AG08395 (cell line): ENCODE measurements around the gene ARHGAP32.
"Not testable (repeated sequence)": the region's sequence is repeated elsewhere in the genome, so short reads cannot be mapped to it uniquely, and the experiment has no call there.

ENCODE experiments used
- DNase-seq: peaks from one replicate; pipeline ENCODE4 v3.0.0; 2012; ENCODE audit warnings: mixed read lengths, low spot score

ARHGAP32 gene

GRCh38 chr11:129034001-129034400, 158.1 kb downstream of the ARHGAP32 start:
- DNase-seq = no peak

DNA sequence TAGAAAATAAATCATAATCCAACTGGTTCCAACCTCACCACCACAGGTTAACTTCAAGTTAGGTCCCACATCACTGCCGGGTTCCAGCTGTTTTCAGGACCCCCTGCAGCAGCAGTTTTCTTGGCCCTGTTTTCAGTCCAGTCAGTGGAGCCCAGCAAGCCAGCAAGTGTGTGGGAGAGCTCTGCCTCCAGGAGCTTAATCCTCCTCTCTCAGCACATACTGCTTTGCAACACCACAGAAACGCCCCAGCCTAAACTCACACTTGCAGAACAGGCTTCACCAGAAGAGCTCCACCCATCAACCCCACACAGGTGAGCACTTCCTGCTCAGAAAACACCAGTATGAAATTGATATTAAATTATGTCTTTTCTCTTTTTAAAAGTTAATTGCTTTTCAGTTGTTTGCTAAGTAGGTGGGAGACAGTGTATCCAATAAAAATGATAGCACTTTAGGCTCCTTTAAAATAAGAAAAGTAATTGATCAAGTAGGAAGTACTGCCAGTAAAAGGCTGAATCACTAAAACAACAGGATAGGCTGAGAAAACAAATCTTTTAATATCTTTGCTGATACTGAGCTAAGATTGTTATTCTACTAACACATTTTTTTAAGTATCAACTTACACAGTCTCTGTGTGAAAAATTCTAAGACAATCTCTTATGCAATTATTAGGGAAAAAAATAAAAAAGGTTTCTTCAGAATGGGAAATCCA, 168.0 kb downstream of the ARHGAP32 start:
- no peak for DNase-seq

DNA sequence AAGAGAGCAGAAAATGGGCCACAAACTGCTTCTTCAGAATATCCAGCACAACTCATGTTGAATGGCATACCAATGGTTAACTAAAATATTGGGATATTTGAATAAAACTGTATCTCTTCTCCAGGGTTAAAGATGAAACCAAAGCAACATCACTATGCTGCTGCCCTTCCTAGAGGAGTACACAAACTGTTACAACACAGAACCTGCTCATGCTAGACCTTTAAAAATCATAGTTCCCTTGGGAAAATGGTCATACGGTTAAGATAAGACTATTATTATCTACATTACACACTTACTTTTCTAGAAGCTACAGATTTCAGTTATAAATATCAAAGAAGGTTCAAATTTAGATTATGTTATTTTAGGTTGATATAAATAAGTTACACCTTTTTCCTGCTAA, 170.8 kb downstream of the ARHGAP32 start:
- DNase-seq = no peak

DNA sequence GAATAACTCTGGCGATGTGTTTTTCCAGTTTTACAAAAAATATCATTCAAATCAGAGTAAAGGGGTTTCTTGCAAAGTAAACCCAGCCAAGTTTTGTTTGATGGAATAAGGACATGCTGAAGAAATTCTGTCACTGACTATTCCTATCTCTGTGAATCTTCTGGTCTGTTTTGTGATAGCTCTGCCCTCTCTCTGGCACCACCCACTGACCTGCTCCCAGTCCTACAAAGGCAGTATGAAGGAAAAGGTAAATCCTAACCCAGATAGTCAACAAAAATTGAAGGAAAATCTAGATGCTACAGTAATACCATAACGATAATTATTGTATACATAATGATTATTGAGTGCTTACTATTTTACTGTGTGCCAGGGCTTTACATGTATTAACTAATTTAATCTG, 173.1 kb downstream of the ARHGAP32 start:
- no peak for DNase-seq

DNA sequence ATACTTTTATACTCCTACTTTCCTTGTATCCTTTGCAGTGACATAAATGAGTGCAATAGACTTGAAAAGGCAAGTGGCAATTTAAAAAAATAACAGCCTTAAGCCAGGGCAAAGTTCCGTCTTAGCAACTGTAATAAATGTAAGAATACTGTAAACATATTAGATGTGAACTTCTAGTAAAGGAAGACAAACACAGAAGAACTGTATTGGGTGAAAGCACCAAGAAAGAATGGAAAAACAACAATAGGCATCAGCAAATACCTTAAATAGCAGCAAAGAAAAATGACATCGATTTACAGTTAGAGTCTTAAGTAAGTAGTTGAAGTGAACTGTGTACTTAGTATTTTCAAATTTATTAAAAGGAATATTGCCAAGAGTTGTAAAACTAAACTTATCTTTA, 174.0 kb downstream of the ARHGAP32 start:
- DNase-seq = no peak

- DNase-seq = no peak
These were observed 178.2 kb downstream of the ARHGAP32 start for GRCh38 chr11:129013737-129014475.

DNA sequence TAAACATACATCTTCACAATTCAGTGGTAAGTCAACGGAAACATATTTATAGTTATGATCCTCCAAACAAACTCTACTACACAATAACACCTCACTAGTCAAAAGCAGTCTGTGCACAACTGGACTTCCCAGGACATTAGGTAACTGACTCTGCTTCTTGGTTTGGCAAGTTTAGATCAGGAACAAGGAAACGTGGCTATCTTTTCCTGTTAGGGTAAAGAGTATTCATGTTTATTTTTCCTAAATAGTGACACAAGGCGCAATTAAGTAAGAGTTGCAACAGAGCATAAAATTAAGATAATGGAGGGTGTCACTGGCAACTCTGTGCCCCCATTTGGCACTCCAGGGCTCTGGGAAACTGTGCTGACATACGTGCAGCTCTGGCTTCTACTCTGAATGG, 179.2 kb downstream of the ARHGAP32 start:
- no peak for DNase-seq

- no peak for DNase-seq
These were observed 186.0 kb downstream of the ARHGAP32 start for GRCh38 chr11:129006161-129006560.

- not testable (repeated sequence) for DNase-seq
These were observed 193.0 kb downstream of the ARHGAP32 start for GRCh38 chr11:128999165-128999564.

- peak; percentile 10 for DNase-seq
These were observed 203.7 kb downstream of the ARHGAP32 start for GRCh38 chr11:128988242-128988970.

GRCh38 chr11:128985880-128986279, 206.2 kb downstream of the ARHGAP32 start:
- DNase-seq = no peak

DNA sequence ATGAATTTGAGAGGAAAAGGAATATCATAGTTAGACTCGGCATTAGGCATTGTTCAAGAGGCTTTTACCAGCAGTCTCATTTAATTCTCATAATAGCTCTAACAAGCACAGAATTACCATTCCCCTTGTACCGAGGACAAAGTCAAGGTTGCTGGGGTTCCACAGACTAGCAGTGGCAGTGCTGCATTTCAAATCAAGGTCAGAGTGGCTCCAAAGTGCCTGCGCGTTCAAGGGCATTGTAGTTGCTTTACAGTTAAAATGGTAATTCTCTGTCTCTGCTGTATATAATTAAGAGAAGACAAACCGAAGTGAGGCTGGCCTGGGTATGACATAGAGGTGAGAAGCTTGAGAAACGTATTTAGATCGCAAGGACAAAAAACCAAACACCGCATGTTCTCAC, 209.1 kb downstream of the ARHGAP32 start:
- no peak for DNase-seq

DNA sequence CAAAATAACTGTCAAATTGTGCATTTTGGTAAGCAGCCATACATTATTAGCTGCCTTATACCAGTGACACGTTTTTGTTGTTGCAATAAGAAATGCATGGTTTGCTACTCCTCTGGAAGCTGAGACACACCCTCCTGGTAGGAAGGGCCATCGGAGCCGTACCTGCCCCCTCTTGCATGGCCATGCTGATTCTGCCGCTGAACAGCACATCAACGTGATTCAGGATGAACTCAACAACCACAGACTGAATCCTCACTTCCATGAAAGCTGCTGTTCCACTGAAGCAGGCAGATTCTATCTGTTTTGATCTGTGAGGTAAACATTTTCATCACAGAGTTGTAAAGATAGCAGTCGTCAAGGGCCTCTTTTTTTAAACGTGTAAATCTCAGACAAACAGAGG, 210.9 kb downstream of the ARHGAP32 start:
- DNase-seq = no peak

GRCh38 chr11:128970598-128971190, 221.4 kb downstream of the ARHGAP32 start:
- DNase-seq = no peak

DNA sequence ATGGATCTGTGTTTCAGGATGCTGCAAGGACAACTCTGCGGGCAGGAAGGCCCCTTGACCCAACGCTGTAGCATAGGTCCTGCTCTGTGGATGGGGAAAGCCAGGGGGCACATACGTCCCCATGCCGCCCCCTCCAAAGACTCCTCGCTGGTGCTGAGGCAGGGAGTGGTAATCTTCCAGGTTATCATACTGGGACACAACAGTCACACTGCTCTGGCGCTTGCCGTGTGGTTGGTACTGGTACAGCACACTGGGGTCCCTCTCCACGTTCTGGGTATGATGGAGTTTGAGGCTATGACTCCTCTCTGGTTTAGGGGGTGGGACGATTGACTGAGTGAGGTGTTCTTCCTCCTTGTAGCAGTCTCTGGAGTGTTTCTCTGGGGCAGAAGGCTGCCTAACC, 223.2 kb downstream of the ARHGAP32 start:
- no peak for DNase-seq

- DNase-seq = no peak
These were observed 224.5 kb downstream of the ARHGAP32 start for GRCh38 chr11:128967578-128967977.

GRCh38 chr11:128965485-128965884, 226.6 kb downstream of the ARHGAP32 start:
- DNase-seq = no peak

DNA sequence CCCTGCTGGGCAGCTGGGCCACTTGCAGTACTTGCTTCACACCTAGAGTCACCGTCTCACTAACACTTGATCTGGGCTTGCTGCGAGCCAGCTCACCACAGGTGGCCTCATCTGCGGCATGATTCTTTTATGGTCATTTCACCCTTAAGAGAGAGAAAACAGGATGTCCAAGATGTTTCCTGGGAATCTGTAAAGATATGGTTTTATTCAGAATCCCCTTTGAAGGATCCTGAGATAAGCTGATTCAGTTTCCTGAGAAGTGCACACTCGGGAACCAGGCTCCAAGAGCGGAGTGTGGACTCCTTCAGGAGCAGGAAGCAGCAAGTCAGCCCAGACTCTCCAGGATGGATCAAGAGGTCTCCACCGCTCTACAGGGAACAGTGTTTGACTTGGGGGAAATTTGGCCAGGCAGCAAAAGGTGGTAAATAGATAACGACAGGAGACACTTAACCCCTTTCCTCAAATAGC, 227.6 kb downstream of the ARHGAP32 start:
- no peak for DNase-seq

- DNase-seq = no peak
These were observed 228.3 kb downstream of the ARHGAP32 start for GRCh38 chr11:128963744-128964325.

- DNase-seq = no peak
These were observed 229.2 kb downstream of the ARHGAP32 start for GRCh38 chr11:128962896-128963295.

- no peak for DNase-seq
These were observed 230.5 kb downstream of the ARHGAP32 start for GRCh38 chr11:128961645-128962044.

GRCh38 chr11:128957202-128957482, 235.0 kb downstream of the ARHGAP32 start:
- DNase-seq = no peak
